Renal pelvis (tissue), 12 donors: Measurements from ENCODE around the gene MAGEB2. TPM values are rescaled to one million over a fixed set of nuclear protein-coding genes. Genes with fewer than 3 reads are reported as not detected.
"Not testable (repeated sequence)": the region's sequence is repeated elsewhere in the genome, so short reads cannot be mapped to it uniquely, and the experiment has no call there.

Experiments used
- DNase-seq: peaks from one replicate; pipeline ENCODE4 v3.0.0-alpha.2; 2013
- long read RNA-seq, 16 experiments: transcript quantifications; one replicate each; lab custom pipeline, GENCODE V29; 2026
- polyA plus RNA-seq, 3 donors: library from polyadenylated mRNA; unstranded; fragments of 120-200 nt; gene quantifications; one replicate each; pipeline ENCODE4 v1.2.1, GENCODE V29; 2013; ENCODE audit not compliant: insufficient read length in 3 of 3

MAGEB2 gene
- polyA plus RNA-seq: not detected
- long read RNA-seq, donor 1: 0 reads
- long read RNA-seq, donor 2: 0 reads
- long read RNA-seq, donor 3: 0 reads
- long read RNA-seq, donor 4: 0 reads
- long read RNA-seq, donor 5: 0 reads
- long read RNA-seq, donor 6: 0 reads
- long read RNA-seq, donor 7: 0 reads
- long read RNA-seq, donor 8: 0 reads
- long read RNA-seq, donor 9: 0 reads
- long read RNA-seq, donor 10: 0 reads
- long read RNA-seq, donor 11: 0 reads
- long read RNA-seq, donor 12: 0 reads
- long read RNA-seq, donor 13: 0 reads
- long read RNA-seq, donor 14: 0 reads
- long read RNA-seq, donor 15: 0 reads
- long read RNA-seq, donor 16: 0 reads

- DNase-seq: no peak
Measured at GRCh38 chrX:30215357-30215843, at the start of gene MAGEB2. Gene MAGEB2 (plus strand): TSS chrX:30215563. CDS start chrX:30218581, 3,018 bp downstream.

- DNase-seq: no peak
Measured at GRCh38 chrX:30170900-30171299, 44.5 kb upstream of the MAGEB2 start.

DNA sequence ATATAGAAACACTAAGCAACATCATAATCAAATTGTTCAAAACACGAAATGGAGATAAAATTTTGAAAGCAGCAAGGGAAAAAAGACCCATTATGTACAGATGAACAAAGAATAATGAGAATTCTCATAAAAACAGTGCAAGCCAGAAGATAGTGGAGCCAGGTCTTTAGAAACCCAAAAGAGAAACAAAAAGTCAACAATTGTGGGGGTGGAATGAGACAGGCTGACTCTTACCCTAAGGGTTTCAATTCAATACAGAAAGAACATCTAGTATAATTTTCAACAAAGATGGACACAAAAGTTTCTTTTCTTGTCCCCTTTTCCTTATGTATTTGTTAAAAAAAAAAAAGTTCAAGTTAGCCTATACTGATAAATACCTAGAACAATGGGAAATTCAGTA is 34.0 kb upstream of the MAGEB2 start:
- no peak for DNase-seq

GRCh38 chrX:30183554-30183953 is 31.8 kb upstream of the MAGEB2 start:
- DNase-seq: no peak

DNA sequence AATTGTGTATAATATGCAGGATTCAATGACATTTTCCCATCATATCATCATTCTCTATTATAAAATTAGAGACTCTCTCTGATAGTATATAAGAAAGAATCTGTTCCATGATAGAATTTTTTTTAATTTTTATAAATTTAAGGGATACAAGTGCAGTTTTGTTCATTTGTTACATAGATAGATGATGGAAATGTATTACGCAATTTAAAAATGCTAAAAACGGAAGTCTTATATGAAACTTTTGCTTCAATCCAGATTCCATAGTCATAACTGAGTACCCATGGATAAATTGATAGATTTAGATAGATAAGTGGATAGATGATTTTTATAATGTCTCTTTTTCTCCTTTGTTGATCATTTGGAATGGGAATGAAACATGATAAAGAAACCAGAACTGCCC is 24.9 kb upstream of the MAGEB2 start:
- no peak for DNase-seq

GRCh38 chrX:30193910-30194309 is 21.5 kb upstream of the MAGEB2 start:
- DNase-seq: not testable (repeated sequence)

GRCh38 chrX:30196322-30196721 is 19.0 kb upstream of the MAGEB2 start:
- DNase-seq: peak; percentile 8

DNA sequence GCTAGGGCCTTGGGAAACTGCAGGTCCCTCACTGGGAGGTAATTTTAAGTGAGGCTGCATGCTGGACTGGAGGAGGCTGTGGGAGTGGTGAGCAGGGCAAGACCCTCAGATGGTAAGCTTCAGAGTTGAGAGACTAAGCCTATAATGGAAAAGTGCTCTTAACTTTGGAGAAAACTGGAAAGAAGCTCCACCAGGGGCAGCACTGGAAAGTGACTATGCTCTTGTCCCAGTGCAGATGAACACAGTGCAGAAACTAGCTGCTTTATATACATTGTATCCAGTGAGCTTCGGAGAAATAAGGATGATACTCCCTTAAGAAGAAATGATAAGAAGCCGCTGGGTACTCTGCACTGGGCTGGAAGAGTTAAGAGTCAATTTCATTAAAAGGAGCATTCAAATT is 3.2 kb upstream of the MAGEB2 start:
- no peak for DNase-seq

GRCh38 chrX:30217465-30217864 is 2.1 kb downstream of the MAGEB2 start:
- DNase-seq: no peak

DNA sequence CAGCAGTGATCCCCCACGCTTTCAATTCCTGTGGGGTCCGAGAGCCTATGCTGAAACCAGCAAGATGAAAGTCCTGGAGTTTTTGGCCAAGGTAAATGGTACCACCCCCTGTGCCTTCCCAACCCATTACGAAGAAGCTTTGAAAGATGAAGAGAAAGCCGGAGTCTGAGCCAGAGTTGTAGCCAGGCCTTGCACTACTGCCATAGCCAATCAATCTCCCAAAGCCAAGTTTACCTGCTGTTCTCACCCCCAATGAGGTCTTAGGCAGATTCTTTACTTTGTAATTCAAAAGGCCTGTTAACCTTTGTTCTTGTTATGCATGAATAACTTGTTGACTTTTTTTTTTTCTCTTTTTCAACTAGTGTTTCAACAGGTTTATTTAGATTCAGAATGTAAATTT is 4.0 kb downstream of the MAGEB2 start:
- no peak for DNase-seq

GRCh38 chrX:30220661-30221060 is 5.3 kb downstream of the MAGEB2 start:
- no peak for DNase-seq

DNA sequence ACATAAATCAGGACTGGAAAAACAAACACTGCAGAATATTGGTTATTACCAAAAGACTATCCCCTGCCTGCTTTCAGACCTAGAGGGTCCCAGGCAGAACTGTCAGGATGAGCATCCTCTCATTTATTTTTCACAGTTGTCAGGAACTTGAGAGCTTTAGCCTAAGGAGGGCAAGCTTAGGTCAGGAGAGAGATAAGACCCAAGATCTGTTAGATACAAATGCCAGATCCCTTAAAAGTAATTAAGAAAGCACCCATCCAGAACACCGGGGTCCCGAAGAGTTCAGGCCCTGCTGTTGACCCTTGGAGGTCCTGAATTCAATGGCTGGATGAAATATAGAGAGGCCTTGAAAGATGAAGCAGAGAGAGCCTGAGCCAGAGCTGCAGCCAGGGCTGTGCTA is 9.2 kb downstream of the MAGEB2 start:
- DNase-seq: no peak

GRCh38 chrX:30228526-30228925 is 13.2 kb downstream of the MAGEB2 start:
- DNase-seq: no peak

DNA sequence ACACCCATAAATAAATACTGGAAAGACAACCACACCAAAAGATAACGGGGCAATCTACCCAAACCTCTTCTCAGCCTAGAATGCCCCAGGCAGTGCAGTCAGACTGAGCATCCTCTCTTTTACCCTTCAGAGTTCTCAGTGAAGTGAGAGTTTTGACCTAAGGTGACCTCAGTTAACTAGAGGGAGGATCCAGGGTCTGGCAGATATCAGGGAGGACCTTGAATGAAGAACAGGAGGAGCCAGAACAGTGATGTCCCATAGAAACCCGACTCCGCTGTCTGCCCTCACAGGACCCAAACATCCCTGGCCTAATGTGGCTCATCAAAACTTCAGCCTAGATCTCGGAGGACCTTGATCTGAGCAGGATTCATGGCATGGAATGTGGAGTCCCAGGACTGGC is 15.0 kb downstream of the MAGEB2 start, which contains the start of gene MAGEB3:
Gene MAGEB3, plus strand, starts transcription at position 263 of the 400 bp plus-strand sequence. CDS start 5,268 bp downstream, outside the sequence.
- no peak for DNase-seq

GRCh38 chrX:30241724-30242415 is 26.5 kb downstream of the MAGEB2 start, which contains the start of gene MAGEB4:
Gene MAGEB4 (plus strand): TSS chrX:30242000. CDS start chrX:30242136, 136 bp downstream.
- no peak for DNase-seq

GRCh38 chrX:30246769-30247489 is 31.6 kb downstream of the MAGEB2 start, which contains the start of gene MAGEB1:
Gene MAGEB1 (plus strand): TSS chrX:30247146. CDS start chrX:30250494, 3,348 bp downstream.
- no peak for DNase-seq

DNA sequence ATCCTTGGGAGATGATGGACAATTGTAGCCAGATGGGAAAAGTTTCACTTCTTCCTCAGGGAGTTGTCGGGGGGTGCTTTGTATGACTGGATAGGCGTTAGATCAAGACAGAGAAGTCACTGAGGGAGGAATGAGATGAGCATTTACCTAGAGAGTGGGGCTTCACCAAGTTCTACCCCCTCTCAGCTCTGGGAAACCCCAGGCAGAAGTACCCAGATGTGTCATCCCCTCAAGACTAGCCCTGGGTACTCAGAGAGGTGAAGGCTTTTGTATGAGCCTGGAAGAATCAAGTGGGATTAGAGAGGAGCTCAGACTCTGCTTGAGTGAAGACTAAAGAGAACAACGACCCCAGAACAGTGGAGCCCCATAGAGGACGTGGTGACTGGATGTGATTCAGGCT is 33.5 kb downstream of the MAGEB2 start:
- no peak for DNase-seq

DNA sequence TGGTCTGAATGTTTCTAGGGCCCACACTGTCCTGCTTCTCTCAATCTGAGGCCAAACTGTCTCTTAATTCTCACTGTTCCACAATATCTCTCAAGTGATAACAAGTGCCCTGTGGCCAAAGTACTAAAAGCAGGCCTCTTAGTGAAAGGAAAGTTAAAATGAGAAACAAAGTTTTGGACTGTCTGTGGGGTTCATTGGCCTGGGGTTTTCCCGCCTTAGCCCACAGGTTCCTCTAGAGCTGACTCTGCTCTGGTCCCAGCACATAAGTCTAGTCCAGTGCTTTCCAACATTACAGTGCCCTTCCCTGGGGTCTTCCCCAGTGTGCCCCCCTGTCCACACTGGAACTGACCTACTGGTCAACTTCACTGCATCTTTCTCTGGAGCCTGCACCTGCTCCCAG is 37.9 kb downstream of the MAGEB2 start:
- DNase-seq: no peak

GRCh38 chrX:30259927-30260326 is 44.6 kb downstream of the MAGEB2 start:
- DNase-seq: no peak

GRCh38 chrX:30261012-30261411 is 45.6 kb downstream of the MAGEB2 start:
- DNase-seq: no peak

GRCh38 chrX:30262763-30263162 is 47.4 kb downstream of the MAGEB2 start:
- DNase-seq: no peak
